GM12878 (cell line): ENCODE results near the gene ZNF264. TPM values are rescaled to one million over a fixed set of nuclear protein-coding genes. Genes with fewer than 3 reads are reported as not detected.
A peak's percentile ranks its signal among the peaks of the same experiment; 100 is the strongest.

Source experiments
- ATAC-seq: fragments of 200-7000 bp; cut with Tn5 transposase; 3 replicates; pipeline ENCODE4 v1.9.1; 2020; ENCODE audit warnings: mild to moderate bottlenecking, moderate library complexity
- BruUV-seq: library from RNA; stranded (reverse); fragments of 400-500 nt; replicated peaks from 2 replicates; lab custom pipeline; 2021; lab: Mats Ljungman, UMichigan
- CTCF ChIA-PET: fragments of 300-600 bp; sonication (Branson Sonifier 250); formaldehyde crosslinking; extraction: SDS; loops from one replicate; lab custom pipeline; 2021; ENCODE audit warnings: inconsistent platforms; lab: Yijun Ruan, JAX
- POLR2A ChIA-PET: fragments of 350-600 bp; formaldehyde crosslinking; extraction: SDS; loops from one replicate; lab custom pipeline; 2021; ENCODE audit warnings: inconsistent platforms; lab: Charles Lee
- RAD21 ChIA-PET: fragments of 300-600 bp; sonication (Branson Sonifier 250); formaldehyde crosslinking; loops from one replicate; lab custom pipeline; 2023; ENCODE audit warnings: antibody characterized with exemption; ENCODE audit not compliant: unreplicated experiment; lab: Charles Lee
- SMC1A ChIA-PET: fragments of 300-600 bp; sonication (Branson Sonifier 250); formaldehyde crosslinking; loops from one replicate; lab custom pipeline; 2023; ENCODE audit not compliant: unreplicated experiment, uncharacterized antibody; lab: Charles Lee
- DNase-seq: peaks from one replicate; pipeline ENCODE4 v3.0.0-alpha.2; 2011; ENCODE audit warnings: low read depth, low spot score
- FAIRE-seq: peaks from 3 replicates; lab custom pipeline; 2011; peaks lifted over from hg19 to GRCh38; lab: Jason Lieb, UNC
- H2AFZ ChIP-seq: 2 replicates; pipeline ENCODE4 v1.6.0; 2011; ENCODE audit warnings: low read depth, low read length, control low read depth; ENCODE audit not compliant: control insufficient read depth
- H3K27ac ChIP-seq: 2 replicates; pipeline ENCODE4 v1.5.1; 2011; ENCODE audit warnings: control low read depth; ENCODE audit not compliant: control insufficient read depth, insufficient read depth
- H3K27me3 ChIP-seq, 2 experiments: replicated peaks in 1 of 2; 2 replicates each; pipeline versions ENCODE4 v1.6.0 to v1.6.1; 2011; ENCODE audit warnings: low read length in 1 of 2; ENCODE audit not compliant: control insufficient read depth in 2 of 2, insufficient read depth in 2 of 2
- H3K36me3 ChIP-seq, 2 experiments: 2 replicates each; pipeline ENCODE4 v1.5.1; 2011; ENCODE audit warnings: low read length in 1 of 2; ENCODE audit not compliant: control insufficient read depth in 2 of 2, insufficient read depth in 2 of 2
- H3K4me1 ChIP-seq: 2 replicates; pipeline ENCODE4 v1.6.1; 2011; ENCODE audit warnings: mild to moderate bottlenecking, low read length, moderate library complexity, mixed read lengths; ENCODE audit not compliant: control insufficient read depth, insufficient read depth
- H3K4me2 ChIP-seq: 2 replicates; pipeline ENCODE4 v1.6.0; 2011; ENCODE audit warnings: control low read depth; ENCODE audit not compliant: control insufficient read depth, insufficient read depth
- H3K4me3 ChIP-seq: fragments of 200-600 bp; sonication (generic); 2 replicates; pipeline ENCODE4 v1.5.1; 2016
- H3K79me2 ChIP-seq: 2 replicates; pipeline ENCODE4 v1.6.0; 2011; ENCODE audit warnings: low read length; ENCODE audit not compliant: control insufficient read depth, insufficient read depth
- H3K9ac ChIP-seq: 2 replicates; pipeline ENCODE4 v1.8.0; 2011; ENCODE audit warnings: low read length, control low read depth, mixed read lengths; ENCODE audit not compliant: control insufficient read depth, insufficient read depth
- H3K9me3 ChIP-seq: replicated peaks from 3 replicates; pipeline ENCODE4 v1.5.1; 2011; ENCODE audit warnings: mild to moderate bottlenecking, low read length; ENCODE audit not compliant: control insufficient read depth, insufficient read depth
- H4K20me1 ChIP-seq: 2 replicates; pipeline ENCODE4 v1.6.0; 2011; ENCODE audit not compliant: control insufficient read depth, insufficient read depth
- BCL3 ChIP-seq: IDR thresholded peaks from 2 replicates; pipeline ENCODE4 v1.6.1; 2011; ENCODE audit warnings: borderline replicate concordance, low read depth, mild to moderate bottlenecking, moderate library complexity, low read length; ENCODE audit not compliant: insufficient read depth, poor library complexity, severe bottlenecking
- CBFB ChIP-seq: IDR thresholded peaks from 2 replicates; pipeline ENCODE4 v1.6.1; 2016; ENCODE audit warnings: antibody characterized with exemption, low read depth
- HDAC6 ChIP-seq: fragments of 200-600 bp; sonication (generic); IDR thresholded peaks from one replicate; pipeline ENCODE4 v1.8.0; 2017; ENCODE audit warnings: antibody characterized with exemption; ENCODE audit not compliant: unreplicated experiment
- NFYB ChIP-seq: IDR thresholded peaks from 2 replicates; pipeline ENCODE4 v1.6.1; 2011; ENCODE audit warnings: low read depth, mild to moderate bottlenecking, low read length, improper control_type of control experiment, moderate library complexity; ENCODE audit not compliant: insufficient read depth
- TAF1 ChIP-seq: IDR thresholded peaks from 2 replicates; pipeline ENCODE4 v1.6.1; 2011; ENCODE audit warnings: mild to moderate bottlenecking, low read depth, low read length, borderline replicate concordance
- YY1 ChIP-seq: IDR thresholded peaks from 2 replicates; pipeline ENCODE4 v1.6.1; 2011; ENCODE audit warnings: low read depth, mild to moderate bottlenecking, low read length
- WGBS: methylation state at CpG from one replicate; pipeline ENCODE4 v1.1.6; 2016; ENCODE audit warnings: low lambda C conversion rate; ENCODE audit not compliant: insufficient replicate concordance, insufficient coverage; ENCODE audit errors: missing lambda C conversion rate; 5-methylcytosine and 5-hydroxymethylcytosine counted together
- in situ Hi-C: fragments of 300-500 bp; cut with MboI; formaldehyde crosslinking; loops from 9 replicates; pipeline ENCODE4 v1.14.3; 2018; ENCODE audit warnings: mixed read lengths
- intact Hi-C: fragments of 100-400 bp; cut with micrococcal nuclease; formaldehyde crosslinking; loops from one replicate; pipeline ENCODE4 v1.14.2; 2022; ENCODE audit not compliant: unreplicated experiment
- polyA plus RNA-seq, 11 experiments: library from polyadenylated mRNA; depleted of rRNA in 4 of 11; unstranded in 6 of 11; stranded (reverse) in 5 of 11; fragments of >200 nt; fragmentation: Nextera tagmentation in 4 of 11; fragmentation: Illumina TruSeq in 1 of 11; extraction: Ambion mirVana in 4 of 11; extraction: Trizol in 1 of 11; gene quantifications; 1 replicate in 1 of 11; 2 replicates in 10 of 11; pipeline versions ENCODE4 v1.2.1 to v1.2.3, GENCODE V29; 2011 to 2016; ENCODE audit warnings: inconsistent platforms in 2 of 11, missing spikeins in 2 of 11, low read depth in 1 of 11
- total RNA-seq, 4 experiments: library from RNA; depleted of rRNA in 3 of 4; stranded (reverse); fragments of >200 nt in 3 of 4; fragmentation: Illumina TruSeq in 1 of 4; extraction: Trizol in 1 of 4; gene quantifications; 2 replicates each; pipeline versions ENCODE4 v1.2.1 to v1.2.3, GENCODE V29; 2013 to 2021

Gene ZNF264
- total and polyA plus RNA-seq, 10 of the 15 experiments (the other 5 are each of a cell fraction or from before 2014, with no cell fraction given): 0.76 to 22.9 (median 9.4) TPM

DNA sequence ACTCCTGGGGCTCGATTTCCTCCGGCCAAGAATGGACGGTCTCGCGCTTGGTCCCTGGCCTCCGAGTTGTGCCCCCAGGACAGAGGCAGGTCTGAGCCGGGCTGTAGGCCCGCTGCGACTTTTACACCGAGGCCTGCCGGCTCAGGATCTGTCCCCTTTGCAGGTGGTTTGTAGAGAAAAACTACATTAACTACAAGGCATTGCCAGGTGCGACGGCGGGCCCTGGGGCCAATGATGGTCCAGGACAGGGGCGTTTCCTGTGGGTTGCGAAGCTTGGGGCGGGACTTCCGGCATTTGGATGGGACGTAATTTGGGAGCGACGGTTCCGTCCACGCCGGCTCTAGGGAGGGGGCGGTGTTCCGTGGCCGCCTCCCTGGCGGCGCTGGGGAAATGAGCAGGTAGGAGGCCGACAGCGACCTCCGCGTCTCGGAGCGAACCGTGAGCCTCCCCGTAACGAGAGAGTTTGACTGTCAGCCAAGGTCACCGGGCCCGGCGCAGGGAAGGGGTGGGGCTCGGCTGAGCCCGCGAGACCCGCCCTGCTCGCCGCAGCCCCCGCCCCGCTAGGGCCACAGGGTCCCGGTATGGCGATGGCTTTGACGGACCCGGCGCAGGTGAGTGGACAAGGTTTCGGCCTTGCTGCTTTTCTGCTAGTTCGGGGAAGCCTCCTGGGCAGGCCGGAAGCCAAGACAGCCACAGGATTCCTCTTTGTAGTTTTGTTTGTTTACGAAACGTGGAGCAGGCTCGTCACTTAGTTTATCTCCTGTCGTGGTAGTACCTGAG is 49.2 kb downstream of the ZNF264 start, which contains the start of gene ZNF805 (continued):
- TF ChIP-seq BCL3: no peak

DNA sequence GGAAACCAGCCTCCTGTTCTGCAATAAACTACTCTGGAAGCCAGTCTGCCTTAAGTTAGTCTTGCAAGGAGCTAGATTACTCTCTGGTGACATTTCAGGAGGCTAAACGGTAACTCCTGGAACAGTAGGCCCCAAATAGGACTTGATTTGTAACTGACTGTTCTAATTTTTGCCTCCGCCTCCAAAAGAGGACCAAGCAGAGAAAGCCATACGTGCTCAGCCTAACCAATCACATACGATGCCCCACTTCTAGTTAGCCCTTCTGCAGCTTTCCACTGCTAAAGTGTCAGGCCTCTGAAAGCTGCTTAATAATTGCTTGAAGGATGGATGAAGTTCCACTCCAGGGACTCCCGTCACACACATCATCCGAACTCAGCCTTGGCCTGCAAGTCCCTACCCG is 49.9 kb downstream of the ZNF264 start:
- H3K79me2 ChIP-seq: peaks cover 28% of the 10 kb centered on the region
- no TSS peak for BruUV-seq
- peak overlapping the region; percentile 73 for H3K27ac ChIP-seq
- no peak for DNase-seq
- ChIA-PET CTCF (no interaction called here), POLR2A (interaction anchor here (0.6 kb wide), 1 partner anchor 75 kb away, joined by 5 read pairs; no protein-coding TSS in a partner anchor)
- peak overlapping the region; percentile 95 for H2AFZ ChIP-seq
- WGBS: 5% methylated on average over 7 of the region's 7 CpGs
- peak; percentile 8; the same call in 2 of the 3 replicates for ATAC-seq
- H3K9me3 ChIP-seq: no peaks in the 10 kb centered on the region
- peaks cover 2% of the 10 kb centered on the region in 2 experiments; a peak in 3 of 4 replicates for H3K36me3 ChIP-seq
- no peaks in the 10 kb centered on the region for H3K27me3 ChIP-seq
- H3K4me2 ChIP-seq: peak overlapping the region; percentile 23
- H3K4me3 ChIP-seq: peak overlapping the region; percentile 83
- no peaks in the 10 kb centered on the region for H4K20me1 ChIP-seq
- intact Hi-C loops (no loop called here), in situ Hi-C loops (no loop called here)
- H3K4me1 ChIP-seq: peaks cover 9% of the 10 kb centered on the region
- TF ChIP-seq HDAC6 (no peak), CBFB (no peak; the same call in 1 of the 2 replicates), TAF1 (no peak), NFYB (0 out of 2 replicates have a peak, but pooled peaks have one; percentile 24), YY1 (no peak)
- TF ChIP-seq, all 136 proteins: peak for 1
- ChIA-PET RAD21 (no interaction called here), SMC1A (no interaction called here)
- H3K9ac ChIP-seq: peak overlapping the region; percentile 81
- peak; percentile 70 for FAIRE-seq
